ENCODE measurements around the gene PREX1. TPM values are rescaled to one million over a fixed set of nuclear protein-coding genes. Genes with fewer than 3 reads are reported as not detected.

PREX1 gene
- total RNA-seq, 1 donor, result 14.1 TPM

- Histone ChIP-seq H3K27ac (ENCODE audit: low read depth, low read length) (no peak overlapping the region), H3K27me3 (ENCODE audit: insufficient read depth, low read length) (no peaks in the 10 kb centered on the region), H4K20me1 (ENCODE audit: insufficient read depth, low read length) (peaks cover 9% of the 10 kb centered on the region), H3K4me1 (ENCODE audit: insufficient read depth, low read length) (peaks cover 19% of the 10 kb centered on the region), H2AFZ (ENCODE audit: low read length) (no peak overlapping the region), H3K4me3 (ENCODE audit: insufficient read depth, low read length) (no peak overlapping the region), H3K36me3 (ENCODE audit: insufficient read depth, low read length) (no peaks in the 10 kb centered on the region), H3K79me2 (ENCODE audit: insufficient read depth, low read length) (peaks cover 8% of the 10 kb centered on the region), H3K4me2 (ENCODE audit: insufficient read depth, low read length) (no peak overlapping the region), H3K9me3 (ENCODE audit: low read depth, low read length) (no peaks in the 10 kb centered on the region)
- DNase-seq (ENCODE audit: insufficient read length, low spot score, missing footprints), result no peak
- no peak for TF ChIP-seq CTCF (IDR thresholded peaks at IDR 0.05; ENCODE audit: extremely low read depth, low read depth, low read length)
Measured at GRCh38 chr20:48794816-48795457, 32.9 kb downstream of the PREX1 start.

DNA sequence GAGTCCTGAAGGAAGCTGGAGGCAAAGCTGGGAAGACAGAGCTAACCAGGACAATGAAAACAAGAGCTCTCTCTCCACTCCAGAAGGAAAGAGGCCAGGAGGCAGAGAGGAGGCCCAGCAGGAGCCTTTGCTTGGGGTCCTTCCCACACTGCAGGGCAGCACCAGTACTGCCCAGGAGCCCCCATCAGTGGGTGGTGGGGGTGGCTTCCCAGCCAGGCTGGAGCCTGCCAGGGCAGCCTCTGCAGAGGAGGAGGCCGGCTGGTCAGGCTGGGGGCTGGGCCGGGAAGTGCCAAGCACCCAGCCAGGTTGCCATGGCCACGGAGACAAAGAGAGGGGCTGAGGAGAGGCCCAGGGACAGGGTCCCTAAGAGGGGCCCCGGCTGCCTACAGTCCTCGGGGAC, 33.4 kb downstream of the PREX1 start:
- Histone ChIP-seq H3K79me2 (ENCODE audit: insufficient read depth, low read length) (peaks cover 8% of the 10 kb centered on the region), H3K27me3 (ENCODE audit: insufficient read depth, low read length) (no peaks in the 10 kb centered on the region), H3K27ac (ENCODE audit: low read depth, low read length) (no peak overlapping the region), H3K9me3 (ENCODE audit: low read depth, low read length) (no peaks in the 10 kb centered on the region), H3K4me3 (ENCODE audit: insufficient read depth, low read length) (no peak overlapping the region), H3K4me2 (ENCODE audit: insufficient read depth, low read length) (no peak overlapping the region), H2AFZ (ENCODE audit: low read length) (peak overlapping the region; percentile 37), H3K4me1 (ENCODE audit: insufficient read depth, low read length) (peaks cover 19% of the 10 kb centered on the region), H4K20me1 (ENCODE audit: insufficient read depth, low read length) (peaks cover 9% of the 10 kb centered on the region), H3K36me3 (ENCODE audit: insufficient read depth, low read length) (no peaks in the 10 kb centered on the region)
- no peak for TF ChIP-seq CTCF (IDR thresholded peaks at IDR 0.05; ENCODE audit: extremely low read depth, low read depth, low read length)
- no peak for DNase-seq (ENCODE audit: insufficient read length, low spot score, missing footprints)

GRCh38 chr20:48793776-48794175, 34.0 kb downstream of the PREX1 start:
- Histone ChIP-seq H3K4me1 (ENCODE audit: insufficient read depth, low read length) (peaks cover 19% of the 10 kb centered on the region), H2AFZ (ENCODE audit: low read length) (no peak overlapping the region)
- TF ChIP-seq CTCF (IDR thresholded peaks at IDR 0.05; ENCODE audit: extremely low read depth, low read depth, low read length), result no peak

DNA sequence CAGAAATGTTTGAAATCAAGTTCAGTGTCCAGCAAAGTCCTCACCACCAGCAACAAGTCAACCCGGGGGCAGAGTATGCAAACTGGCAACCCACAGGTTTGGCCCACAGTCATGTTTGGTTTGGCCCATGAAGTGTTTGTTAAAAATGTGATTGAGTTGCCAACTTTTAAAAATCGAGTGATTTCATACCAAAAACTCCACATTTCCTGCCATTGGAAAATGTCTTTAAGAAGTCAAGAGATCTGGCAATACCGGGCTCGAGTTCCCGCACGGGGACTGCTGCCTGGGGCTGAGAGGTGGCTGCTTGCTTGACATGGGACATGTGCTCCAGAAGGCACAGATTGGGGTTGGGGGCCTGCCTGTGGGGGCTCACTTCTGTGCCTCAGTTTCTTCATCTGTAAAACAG, 36.1 kb downstream of the PREX1 start:
- DNase-seq (ENCODE audit: insufficient read length, low spot score, missing footprints), result peak; percentile 92
- peak overlapping the region; percentile 32 for H3K4me3 ChIP-seq (ENCODE audit: insufficient read depth, low read length)
- H3K9me3 ChIP-seq (ENCODE audit: low read depth, low read length), result no peaks in the 10 kb centered on the region
- H3K27me3 ChIP-seq (ENCODE audit: insufficient read depth, low read length), result peaks cover 4% of the 10 kb centered on the region
- H4K20me1 ChIP-seq (ENCODE audit: insufficient read depth, low read length), result peaks cover 4% of the 10 kb centered on the region
- no peaks in the 10 kb centered on the region for H3K36me3 ChIP-seq (ENCODE audit: insufficient read depth, low read length)
- no peak overlapping the region for H3K27ac ChIP-seq (ENCODE audit: low read depth, low read length)
- H2AFZ ChIP-seq (ENCODE audit: low read length), result no peak overlapping the region
- no peak for TF ChIP-seq CTCF (IDR thresholded peaks at IDR 0.05; ENCODE audit: extremely low read depth, low read depth, low read length)
- peak overlapping the region; percentile 73 for H3K4me2 ChIP-seq (ENCODE audit: insufficient read depth, low read length)
- H3K79me2 ChIP-seq (ENCODE audit: insufficient read depth, low read length), result peaks cover 3% of the 10 kb centered on the region
- H3K4me1 ChIP-seq (ENCODE audit: insufficient read depth, low read length), result peaks cover 29% of the 10 kb centered on the region

More at GRCh38 chr20:48793776-48794175, 34.0 kb downstream of the PREX1 start:
- Histone ChIP-seq H3K9me3 (ENCODE audit: low read depth, low read length) (no peaks in the 10 kb centered on the region), H3K79me2 (ENCODE audit: insufficient read depth, low read length) (peaks cover 8% of the 10 kb centered on the region), H4K20me1 (ENCODE audit: insufficient read depth, low read length) (peaks cover 9% of the 10 kb centered on the region), H3K36me3 (ENCODE audit: insufficient read depth, low read length) (no peaks in the 10 kb centered on the region), H3K4me2 (ENCODE audit: insufficient read depth, low read length) (no peak overlapping the region), H3K27me3 (ENCODE audit: insufficient read depth, low read length) (no peaks in the 10 kb centered on the region), H3K4me3 (ENCODE audit: insufficient read depth, low read length) (no peak overlapping the region), H3K27ac (ENCODE audit: low read depth, low read length) (no peak overlapping the region)
- DNase-seq (ENCODE audit: insufficient read length, low spot score, missing footprints), result no peak

Measured in osteoblast (primary cell).